ENCODE measurements around the gene NDUFS1.
A peak's percentile ranks its signal among the peaks of the same experiment; 100 is the strongest.
"Not testable (repeated sequence)": the region's sequence is repeated elsewhere in the genome, so short reads cannot be mapped to it uniquely, and the experiment has no call there.

Gene NDUFS1

GRCh38 chr2:206083602-206084438, 75.4 kb downstream of the NDUFS1 start:
- Histone ChIP-seq H3K27ac (ENCODE audit: low read depth, low read length) (peak overlapping the region; percentile 87), H3K27me3 (ENCODE audit: control insufficient read depth, insufficient read depth, low read length) (no peaks in the 10 kb centered on the region), H3K9me3 (ENCODE audit: control insufficient read depth, insufficient read depth, low read depth, low read length) (0 out of 2 replicates have a peak, but pooled peaks cover 2% of the 10 kb centered on the region), H3K4me1 (ENCODE audit: control insufficient read depth, insufficient read depth, low read length) (peaks cover 34% of the 10 kb centered on the region), H3K36me3 (ENCODE audit: control insufficient read depth, insufficient read depth, low read length) (0 out of 2 replicates have a peak, but pooled peaks cover 6% of the 10 kb centered on the region), H3K4me3 (ENCODE audit: low read depth, low read length) (peak overlapping the region; percentile 84), H3K9ac (ENCODE audit: low read length) (peak overlapping the region; percentile 97)

- Histone ChIP-seq H3K4me1 (ENCODE audit: control insufficient read depth, insufficient read depth, low read length) (peaks cover 38% of the 10 kb centered on the region), H3K27me3 (ENCODE audit: control insufficient read depth, insufficient read depth, low read length) (no peaks in the 10 kb centered on the region), H3K27ac (ENCODE audit: low read depth, low read length) (peak overlapping the region; percentile 86; the same call in 1 of the 2 replicates), H3K9ac (ENCODE audit: low read length) (peak overlapping the region; percentile 63), H3K4me3 (ENCODE audit: low read depth, low read length) (peak overlapping the region; percentile 84), H3K36me3 (ENCODE audit: control insufficient read depth, insufficient read depth, low read length) (no peaks in the 10 kb centered on the region), H3K9me3 (ENCODE audit: control insufficient read depth, insufficient read depth, low read depth, low read length) (no peaks in the 10 kb centered on the region)
Measured at GRCh38 chr2:206082298-206082843, 76.9 kb downstream of the NDUFS1 start.

- H3K36me3 ChIP-seq (ENCODE audit: control insufficient read depth, insufficient read depth, low read length) = no peaks in the 10 kb centered on the region
- peaks cover 42% of the 10 kb centered on the region for H3K4me1 ChIP-seq (ENCODE audit: control insufficient read depth, insufficient read depth, low read length)
- no peaks in the 10 kb centered on the region for H3K9me3 ChIP-seq (ENCODE audit: control insufficient read depth, insufficient read depth, low read depth, low read length)
- H3K9ac ChIP-seq (ENCODE audit: low read length) = no peak overlapping the region
- no peak overlapping the region; the same call in 1 of the 2 replicates for H3K4me3 ChIP-seq (ENCODE audit: low read depth, low read length)
- no peaks in the 10 kb centered on the region for H3K27me3 ChIP-seq (ENCODE audit: control insufficient read depth, insufficient read depth, low read length)
- peak overlapping the region; percentile 48; the same call in 1 of the 2 replicates for H3K27ac ChIP-seq (ENCODE audit: low read depth, low read length)
Measured at GRCh38 chr2:206080927-206081326, 78.3 kb downstream of the NDUFS1 start.

GRCh38 chr2:206079699-206080465, 79.4 kb downstream of the NDUFS1 start:
- peaks cover 42% of the 10 kb centered on the region for H3K4me1 ChIP-seq (ENCODE audit: control insufficient read depth, insufficient read depth, low read length)
- H3K27me3 ChIP-seq (ENCODE audit: control insufficient read depth, insufficient read depth, low read length) = no peaks in the 10 kb centered on the region
- no peaks in the 10 kb centered on the region for H3K9me3 ChIP-seq (ENCODE audit: control insufficient read depth, insufficient read depth, low read depth, low read length)
- peak overlapping the region; percentile 81 for H3K27ac ChIP-seq (ENCODE audit: low read depth, low read length)
- peak overlapping the region; percentile 45 for H3K4me3 ChIP-seq (ENCODE audit: low read depth, low read length)
- no peaks in the 10 kb centered on the region for H3K36me3 ChIP-seq (ENCODE audit: control insufficient read depth, insufficient read depth, low read length)
- H3K9ac ChIP-seq (ENCODE audit: low read length) = peak overlapping the region; percentile 80

- peaks cover 42% of the 10 kb centered on the region for H3K4me1 ChIP-seq (ENCODE audit: control insufficient read depth, insufficient read depth, low read length)
- not testable (repeated sequence) for H3K9ac ChIP-seq (ENCODE audit: low read length); H3K9me3 ChIP-seq (ENCODE audit: control insufficient read depth, insufficient read depth, low read depth, low read length)
Measured at GRCh38 chr2:206077879-206078278, 81.4 kb downstream of the NDUFS1 start.

GRCh38 chr2:206075113-206075512, 84.1 kb downstream of the NDUFS1 start:
- Histone ChIP-seq H3K27me3 (ENCODE audit: control insufficient read depth, insufficient read depth, low read length) (no peaks in the 10 kb centered on the region), H3K9ac (ENCODE audit: low read length) (no peak overlapping the region), H3K9me3 (ENCODE audit: control insufficient read depth, insufficient read depth, low read depth, low read length) (no peaks in the 10 kb centered on the region), H3K36me3 (ENCODE audit: control insufficient read depth, insufficient read depth, low read length) (no peaks in the 10 kb centered on the region; the same call in 1 of the 2 replicates), H3K27ac (ENCODE audit: low read depth, low read length) (no peak overlapping the region), H3K4me1 (ENCODE audit: control insufficient read depth, insufficient read depth, low read length) (peaks cover 20% of the 10 kb centered on the region), H3K4me3 (ENCODE audit: low read depth, low read length) (no peak overlapping the region)

More at GRCh38 chr2:206077879-206078278, 81.4 kb downstream of the NDUFS1 start:
- not testable (repeated sequence) for H3K4me3 ChIP-seq (ENCODE audit: low read depth, low read length); H3K36me3 ChIP-seq (ENCODE audit: control insufficient read depth, insufficient read depth, low read length); H3K27ac ChIP-seq (ENCODE audit: low read depth, low read length); H3K27me3 ChIP-seq (ENCODE audit: control insufficient read depth, insufficient read depth, low read length)

GRCh38 chr2:206071807-206072206, 87.4 kb downstream of the NDUFS1 start:
- Histone ChIP-seq H3K4me1 (ENCODE audit: control insufficient read depth, insufficient read depth, low read length) (peaks cover 4% of the 10 kb centered on the region; the same call in 1 of the 2 replicates), H3K27ac (ENCODE audit: low read depth, low read length) (no peak overlapping the region), H3K36me3 (ENCODE audit: control insufficient read depth, insufficient read depth, low read length) (no peaks in the 10 kb centered on the region; the same call in 1 of the 2 replicates), H3K27me3 (ENCODE audit: control insufficient read depth, insufficient read depth, low read length) (no peaks in the 10 kb centered on the region), H3K9me3 (ENCODE audit: control insufficient read depth, insufficient read depth, low read depth, low read length) (no peaks in the 10 kb centered on the region), H3K9ac (ENCODE audit: low read length) (no peak overlapping the region), H3K4me3 (ENCODE audit: low read depth, low read length) (no peak overlapping the region)

GRCh38 chr2:206069417-206069816, 89.8 kb downstream of the NDUFS1 start:
- no peak overlapping the region for H3K27ac ChIP-seq (ENCODE audit: low read depth, low read length)
- no peak overlapping the region for H3K4me3 ChIP-seq (ENCODE audit: low read depth, low read length)
- no peaks in the 10 kb centered on the region for H3K27me3 ChIP-seq (ENCODE audit: control insufficient read depth, insufficient read depth, low read length)
- no peaks in the 10 kb centered on the region; the same call in 1 of the 2 replicates for H3K4me1 ChIP-seq (ENCODE audit: control insufficient read depth, insufficient read depth, low read length)
- H3K36me3 ChIP-seq (ENCODE audit: control insufficient read depth, insufficient read depth, low read length) = no peaks in the 10 kb centered on the region; the same call in 1 of the 2 replicates
- H3K9ac ChIP-seq (ENCODE audit: low read length) = no peak overlapping the region
- no peaks in the 10 kb centered on the region for H3K9me3 ChIP-seq (ENCODE audit: control insufficient read depth, insufficient read depth, low read depth, low read length)

- H3K9me3 ChIP-seq (ENCODE audit: control insufficient read depth, insufficient read depth, low read depth, low read length) = no peaks in the 10 kb centered on the region
- H3K27ac ChIP-seq (ENCODE audit: low read depth, low read length) = no peak overlapping the region
- no peak overlapping the region for H3K4me3 ChIP-seq (ENCODE audit: low read depth, low read length)
- no peak overlapping the region for H3K9ac ChIP-seq (ENCODE audit: low read length)
- H3K27me3 ChIP-seq (ENCODE audit: control insufficient read depth, insufficient read depth, low read length) = no peaks in the 10 kb centered on the region
- peaks cover 6% of the 10 kb centered on the region; the same call in 1 of the 2 replicates for H3K36me3 ChIP-seq (ENCODE audit: control insufficient read depth, insufficient read depth, low read length)
- no peaks in the 10 kb centered on the region; the same call in 1 of the 2 replicates for H3K4me1 ChIP-seq (ENCODE audit: control insufficient read depth, insufficient read depth, low read length)
Measured at GRCh38 chr2:206068207-206068606, 91.0 kb downstream of the NDUFS1 start.

Data from HUES6 (cell line).